Activated T-helper 2 cell treated with anti-CD3 and anti-CD28 coated beads, Interferon-gamma antibody, Interleukin-2, Interleukin-4, amounts not matched to agents 10 μg/mL and 5 μg/mL and 100 μg/mL, durations not matched to agents 14 hours and 24 hours and 36 hours (primary cell): Measurements from ENCODE around the gene AGO1. TPM values are rescaled to one million over a fixed set of nuclear protein-coding genes. Genes with fewer than 3 reads are reported as not detected.
A peak's percentile ranks its signal among the peaks of the same experiment; 100 is the strongest.
"Not testable (repeated sequence)": the region's sequence is repeated elsewhere in the genome, so short reads cannot be mapped to it uniquely, and the experiment has no call there.

Experiments used
- DNase-seq: peaks from one replicate; pipeline ENCODE4 v3.0.0; 2021; ENCODE audit warnings: low spot score
- H3K27ac Mint-ChIP-seq: one replicate; pipeline ENCODE4 v1.8.0; 2021; ENCODE audit warnings: mixed read lengths
- H3K27me3 Mint-ChIP-seq: one replicate; pipeline ENCODE4 v1.8.0; 2021; ENCODE audit warnings: low read depth, mixed read lengths
- H3K36me3 Mint-ChIP-seq: one replicate; pipeline ENCODE4 v1.8.0; 2021; ENCODE audit warnings: low read depth, mixed read lengths
- H3K4me1 Mint-ChIP-seq: one replicate; pipeline ENCODE4 v1.8.0; 2021; ENCODE audit warnings: low read depth, mixed read lengths
- H3K4me3 Mint-ChIP-seq: one replicate; pipeline ENCODE4 v1.8.0; 2021; ENCODE audit warnings: low read depth, mild to moderate bottlenecking, moderate library complexity, mixed read lengths
- H3K9me3 Mint-ChIP-seq: one replicate; pipeline ENCODE4 v1.8.0; 2021; ENCODE audit warnings: mixed read lengths
- intact Hi-C: fragments of 100-400 bp; cut with micrococcal nuclease; formaldehyde crosslinking; loops from one replicate; pipeline ENCODE4 v1.15.1; 2023
- total RNA-seq: library from RNA; stranded (reverse); gene quantifications from 2 replicates; pipeline ENCODE4 v1.2.3, GENCODE V29; 2022

Gene AGO1
- total RNA-seq, 1 donor from 2014 or later, result 36.9 TPM

GRCh38 chr1:35931446-35932157, 48.6 kb downstream of the AGO1 start:
- H3K27ac Mint-ChIP-seq, result peak overlapping the region; percentile 78
- H3K27me3 Mint-ChIP-seq, result no peaks in the 10 kb centered on the region
- peaks cover 7% of the 10 kb centered on the region for H3K36me3 Mint-ChIP-seq
- DNase-seq, result no peak
- peak overlapping the region; percentile 82 for H3K4me3 Mint-ChIP-seq
- H3K9me3 Mint-ChIP-seq, result no peaks in the 10 kb centered on the region
- intact Hi-C loops, result loop anchor here (1.0 to 5.0 kb wide), 6 partner anchors 11 to 739 kb away; partner anchors contain the start of genes ADPRS, AGO1, SFPQ and THRAP3
- H3K4me1 Mint-ChIP-seq, result peaks cover 27% of the 10 kb centered on the region

- no peaks in the 10 kb centered on the region for H3K27me3 Mint-ChIP-seq
- peak overlapping the region; percentile 82 for H3K4me3 Mint-ChIP-seq
- intact Hi-C loops, result loop anchor here (1.0 to 5.0 kb wide), 2 partner anchors 10 to 290 kb away; partner anchors contain the start of gene THRAP3
- no peaks in the 10 kb centered on the region for H3K9me3 Mint-ChIP-seq
- peaks cover 27% of the 10 kb centered on the region for H3K4me1 Mint-ChIP-seq
- no peak overlapping the region for H3K27ac Mint-ChIP-seq
- DNase-seq, result no peak
- peaks cover 7% of the 10 kb centered on the region for H3K36me3 Mint-ChIP-seq
Measured at GRCh38 chr1:35932158-35932636, 49.2 kb downstream of the AGO1 start.

- DNase-seq, result no peak
- intact Hi-C loops, result loop anchor here (1.0 to 5.0 kb wide), 2 partner anchors 9 to 289 kb away; partner anchors contain the start of gene THRAP3
- Mint-ChIP-seq H3K27ac (no peak overlapping the region), H3K4me1 (peaks cover 27% of the 10 kb centered on the region), H3K27me3 (no peaks in the 10 kb centered on the region), H3K36me3 (peaks cover 7% of the 10 kb centered on the region), H3K9me3 (no peaks in the 10 kb centered on the region), H3K4me3 (peak overlapping the region; percentile 82)
Measured at GRCh38 chr1:35932941-35933340, 49.9 kb downstream of the AGO1 start.

GRCh38 chr1:35935442-35936388, 52.7 kb downstream of the AGO1 start:
- Mint-ChIP-seq H3K4me3 (no peak overlapping the region), H3K36me3 (peaks cover under 1% of the 10 kb centered on the region), H3K27ac (no peak overlapping the region), H3K4me1 (peaks cover 26% of the 10 kb centered on the region), H3K27me3 (no peaks in the 10 kb centered on the region), H3K9me3 (no peaks in the 10 kb centered on the region)
- intact Hi-C loops, result no loop called here
- DNase-seq, result no peak

GRCh38 chr1:35936838-35937237, 53.8 kb downstream of the AGO1 start:
- Mint-ChIP-seq H3K27ac (no peak overlapping the region), H3K4me1 (peaks cover 34% of the 10 kb centered on the region), H3K4me3 (no peak overlapping the region), H3K36me3 (peaks cover 6% of the 10 kb centered on the region), H3K27me3 (no peaks in the 10 kb centered on the region), H3K9me3 (no peaks in the 10 kb centered on the region)
- DNase-seq, result no peak
- intact Hi-C loops, result no loop called here

DNA sequence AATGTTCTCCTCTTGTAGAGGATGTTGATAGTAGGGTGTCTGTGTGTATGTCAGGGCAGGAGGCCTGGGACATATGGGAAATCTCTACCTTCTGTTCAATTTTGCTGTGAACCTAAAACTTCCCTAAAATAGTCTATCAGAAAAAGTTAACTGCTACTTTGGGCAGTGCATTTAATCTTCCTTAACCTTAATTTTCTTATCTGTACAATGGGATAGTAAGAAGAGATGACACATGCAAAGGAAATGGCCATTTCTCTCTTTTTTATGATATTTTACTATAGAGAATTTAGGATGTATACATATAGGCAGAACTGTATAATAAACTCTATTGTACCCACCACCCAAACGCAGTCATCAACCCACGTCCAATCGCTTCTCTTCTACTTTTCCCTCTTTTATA, 56.5 kb downstream of the AGO1 start:
- Mint-ChIP-seq H3K9me3 (peaks cover 3% of the 10 kb centered on the region), H3K4me1 (peaks cover 26% of the 10 kb centered on the region), H3K4me3 (no peak overlapping the region), H3K27me3 (no peaks in the 10 kb centered on the region), H3K36me3 (peaks cover 9% of the 10 kb centered on the region), H3K27ac (no peak overlapping the region)
- intact Hi-C loops, result no loop called here
- no peak for DNase-seq

GRCh38 chr1:35945327-35945726, 62.3 kb downstream of the AGO1 start:
- peaks cover 3% of the 10 kb centered on the region for H3K9me3 Mint-ChIP-seq
- H3K36me3 Mint-ChIP-seq, result peaks cover 32% of the 10 kb centered on the region
- H3K4me3 Mint-ChIP-seq, result no peak overlapping the region
- H3K27ac Mint-ChIP-seq, result no peak overlapping the region
- DNase-seq, result no peak
- H3K27me3 Mint-ChIP-seq, result no peaks in the 10 kb centered on the region
- peaks cover 44% of the 10 kb centered on the region for H3K4me1 Mint-ChIP-seq
- intact Hi-C loops, result loop anchor here (10.0 kb wide), 3 partner anchors 359 to 509 kb away; partner anchors contain the start of genes OSCP1 and SH3D21

DNA sequence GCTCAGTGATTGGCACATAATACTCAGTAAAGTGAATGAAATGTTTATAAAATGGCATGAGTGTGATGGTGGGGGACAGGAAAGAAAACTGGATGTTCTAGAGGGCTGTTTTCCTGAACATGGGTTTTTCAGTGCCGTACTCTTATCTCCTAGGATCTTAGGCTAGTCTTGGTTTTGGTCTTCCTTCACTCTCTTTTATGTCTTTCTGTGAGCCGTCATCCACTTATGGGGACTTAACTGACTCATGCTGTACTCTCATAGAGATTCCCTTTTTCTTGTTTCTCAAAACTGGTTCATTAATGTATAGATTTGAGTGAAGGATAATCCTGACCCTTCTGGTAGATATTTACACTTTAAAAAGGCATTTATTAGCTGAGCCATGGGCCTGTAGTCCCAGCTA, 64.5 kb downstream of the AGO1 start:
- DNase-seq, result no peak
- Mint-ChIP-seq H3K27ac (peak overlapping the region; percentile 62), H3K9me3 (peaks cover 3% of the 10 kb centered on the region), H3K4me3 (peak overlapping the region; percentile 34), H3K27me3 (no peaks in the 10 kb centered on the region), H3K36me3 (peaks cover 34% of the 10 kb centered on the region), H3K4me1 (peaks cover 29% of the 10 kb centered on the region)
- intact Hi-C loops, result loop anchor here (1.0 to 10.0 kb wide), 4 partner anchors 16 to 507 kb away; partner anchors contain the start of genes AGO3, OSCP1 and SH3D21

- H3K9me3 Mint-ChIP-seq, result no peaks in the 10 kb centered on the region
- no peak for DNase-seq
- no peaks in the 10 kb centered on the region for H3K27me3 Mint-ChIP-seq
- H3K4me3 Mint-ChIP-seq, result no peak overlapping the region
- H3K4me1 Mint-ChIP-seq, result peaks cover 4% of the 10 kb centered on the region
- no peak overlapping the region for H3K27ac Mint-ChIP-seq
- peaks cover 16% of the 10 kb centered on the region for H3K36me3 Mint-ChIP-seq
- intact Hi-C loops, result no loop called here
Measured at GRCh38 chr1:35958558-35958957, 75.5 kb downstream of the AGO1 start.

DNA sequence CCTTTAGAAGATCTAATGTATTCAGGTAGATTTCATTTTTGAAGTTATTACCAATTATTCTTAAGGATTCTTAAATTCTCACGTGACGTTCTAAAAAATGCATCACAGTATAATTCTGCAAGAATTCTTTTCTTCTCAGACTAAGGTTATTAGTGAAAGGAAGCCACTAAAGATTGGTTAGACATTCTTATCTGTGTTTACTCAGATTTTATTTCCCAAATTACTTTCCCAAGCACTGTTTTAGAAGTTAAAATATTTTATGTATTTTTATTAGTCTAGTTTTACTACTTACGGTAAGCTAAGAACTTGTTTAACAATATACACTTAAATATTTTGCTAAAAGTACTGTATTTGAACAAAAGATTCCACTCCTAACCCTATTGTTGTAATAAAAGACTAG, 76.3 kb downstream of the AGO1 start:
- intact Hi-C loops, result no loop called here
- H3K4me1 Mint-ChIP-seq, result peaks cover 4% of the 10 kb centered on the region
- H3K9me3 Mint-ChIP-seq, result peaks cover 2% of the 10 kb centered on the region
- peaks cover 12% of the 10 kb centered on the region for H3K36me3 Mint-ChIP-seq
- DNase-seq, result no peak
- H3K27me3 Mint-ChIP-seq, result no peaks in the 10 kb centered on the region
- no peak overlapping the region for H3K4me3 Mint-ChIP-seq
- no peak overlapping the region for H3K27ac Mint-ChIP-seq

DNA sequence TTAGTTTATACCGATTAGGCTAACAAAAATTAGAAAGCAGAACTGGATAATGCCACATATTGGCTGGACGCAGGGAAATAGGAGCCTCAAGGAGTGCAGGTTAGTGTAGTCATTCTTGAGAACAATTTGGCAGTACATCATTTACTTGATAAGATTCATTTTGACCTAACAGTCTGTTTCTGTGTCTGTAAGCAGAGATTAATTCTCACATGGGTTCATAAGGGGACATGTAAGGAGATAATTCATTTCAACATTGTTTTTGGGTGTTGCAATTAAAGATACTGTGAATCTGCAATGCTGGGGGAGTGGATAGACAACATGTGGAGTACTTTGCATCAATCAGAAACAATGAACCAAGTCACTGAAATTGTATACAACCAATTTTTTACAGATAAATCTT, 79.9 kb downstream of the AGO1 start:
- intact Hi-C loops, result no loop called here
- H3K27me3 Mint-ChIP-seq, result no peaks in the 10 kb centered on the region
- H3K4me1 Mint-ChIP-seq, result peaks cover 4% of the 10 kb centered on the region
- H3K9me3 Mint-ChIP-seq, result peaks cover 4% of the 10 kb centered on the region
- no peak for DNase-seq
- no peak overlapping the region for H3K4me3 Mint-ChIP-seq
- H3K27ac Mint-ChIP-seq, result no peak overlapping the region
- H3K36me3 Mint-ChIP-seq, result peaks cover 4% of the 10 kb centered on the region

DNA sequence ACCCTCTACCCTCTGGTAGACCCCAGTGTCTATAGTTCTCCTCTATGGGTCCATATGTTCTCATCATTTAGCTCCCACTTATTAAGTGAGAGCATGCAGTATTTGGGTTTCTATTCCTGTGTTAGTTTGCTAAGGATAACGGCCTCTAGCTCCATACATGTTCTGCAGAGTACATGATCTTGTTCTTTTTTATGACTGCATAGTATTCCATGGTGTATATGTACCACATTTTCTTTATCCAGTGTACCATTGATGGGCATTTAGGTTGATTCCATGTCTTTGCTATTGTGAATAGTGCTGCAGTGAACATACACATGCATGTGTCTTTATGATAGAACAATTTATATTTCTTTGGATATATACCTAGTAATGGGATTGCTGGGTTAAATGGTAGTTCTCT, 81.3 kb downstream of the AGO1 start:
- H3K4me1 Mint-ChIP-seq, H3K27ac Mint-ChIP-seq, H3K4me3 Mint-ChIP-seq, intact Hi-C loops, H3K27me3 Mint-ChIP-seq, H3K9me3 Mint-ChIP-seq, DNase-seq: not testable (repeated sequence)
- peaks cover 14% of the 10 kb centered on the region for H3K36me3 Mint-ChIP-seq
